8988T (cell line): ENCODE results near the gene CRYGA.
"Not testable (repeated sequence)": the region's sequence is repeated elsewhere in the genome, so short reads cannot be mapped to it uniquely, and the experiment has no call there.

ENCODE experiments used
- DNase-seq: peaks from one replicate; pipeline ENCODE4 v3.0.0; 2011

The CRYGA gene

GRCh38 chr2:208164951-208165755 is 1.8 kb upstream of the CRYGA start:
- DNase-seq: no peak

GRCh38 chr2:208156439-208156838 is 7.0 kb downstream of the CRYGA start:
- DNase-seq: no peak

GRCh38 chr2:208153156-208153555 is 10.2 kb downstream of the CRYGA start:
- DNase-seq: no peak

GRCh38 chr2:208150956-208151355 is 12.4 kb downstream of the CRYGA start:
- DNase-seq: no peak

- no peak for DNase-seq
These were observed 13.3 kb downstream of the CRYGA start for GRCh38 chr2:208150094-208150493.

- DNase-seq: no peak
These were observed 14.6 kb downstream of the CRYGA start for GRCh38 chr2:208148803-208149202.

- DNase-seq: no peak
These were observed 15.6 kb downstream of the CRYGA start for GRCh38 chr2:208147759-208148158.

- DNase-seq: no peak
These were observed 16.4 kb downstream of the CRYGA start for GRCh38 chr2:208147008-208147407.

- no peak for DNase-seq
These were observed 17.4 kb downstream of the CRYGA start, which contains the start of gene CRYGB for GRCh38 chr2:208146006-208146405. CRYGB (minus strand) TSS chr2:208146158; CDS start chr2:208146120, 38 bp downstream.

- DNase-seq: no peak
These were observed 20.2 kb downstream of the CRYGA start for GRCh38 chr2:208142925-208143799.

- no peak for DNase-seq
These were observed 21.0 kb downstream of the CRYGA start for GRCh38 chr2:208142240-208142924.

GRCh38 chr2:208139447-208139846 is 23.9 kb downstream of the CRYGA start:
- DNase-seq: no peak

- not testable (repeated sequence) for DNase-seq
These were observed 25.1 kb downstream of the CRYGA start for GRCh38 chr2:208138334-208138733.

GRCh38 chr2:208136716-208137094 is 26.7 kb downstream of the CRYGA start:
- no peak for DNase-seq

- DNase-seq: no peak
These were observed 27.3 kb downstream of the CRYGA start for GRCh38 chr2:208135794-208136715.

GRCh38 chr2:208134928-208135586 is 28.3 kb downstream of the CRYGA start:
- no peak for DNase-seq

GRCh38 chr2:208130712-208131110 is 32.7 kb downstream of the CRYGA start:
- no peak for DNase-seq

GRCh38 chr2:208129744-208130711 is 33.4 kb downstream of the CRYGA start, which contains the start of gene CRYGC:
CRYGC (minus strand) TSS chr2:208129828; CDS start chr2:208129792, 36 bp downstream.
- DNase-seq: no peak

GRCh38 chr2:208128136-208128535 is 35.3 kb downstream of the CRYGA start:
- DNase-seq: no peak

- DNase-seq: no peak
These were observed 36.3 kb downstream of the CRYGA start for GRCh38 chr2:208127090-208127489.
